A673 (cell line): ENCODE results near the gene SLC16A4. TPM values are rescaled to one million over a fixed set of nuclear protein-coding genes. Genes with fewer than 3 reads are reported as not detected.

ENCODE experiments used
- BruUV-seq: library from RNA; stranded (reverse); fragments of 400-500 nt; replicated peaks from 2 replicates; lab custom pipeline; 2021; lab: Mats Ljungman, UMichigan
- CTCF ChIA-PET: fragments of 300-600 bp; sonication (Branson Sonifier 250); formaldehyde crosslinking; loops from one replicate; lab custom pipeline; 2022; ENCODE audit warnings: antibody characterized with exemption; lab: Charles Lee
- POLR2A ChIA-PET: fragments of 300-600 bp; sonication (Branson Sonifier 250); formaldehyde crosslinking; loops from one replicate; lab custom pipeline; 2022; ENCODE audit warnings: antibody characterized with exemption; ENCODE audit not compliant: low non-redundant PET; lab: Charles Lee
- DNase-seq: peaks from one replicate; pipeline ENCODE4 v3.0.0-alpha.2; 2015; ENCODE audit warnings: low spot score
- H3K27ac ChIP-seq: fragments of 200-600 bp; sonication (generic); 2 replicates; pipeline ENCODE4 v1.5.1; 2016; ENCODE audit warnings: mixed run types, low read depth, mild to moderate bottlenecking, mixed read lengths, antibody characterized with exemption, low read length; ENCODE audit not compliant: poor library complexity, severe bottlenecking
- H3K27me3 ChIP-seq: fragments of 200-600 bp; sonication (generic); replicated peaks from 2 replicates; pipeline ENCODE4 v1.6.1; 2017; ENCODE audit warnings: mixed run types, low read depth, mild to moderate bottlenecking, mixed read lengths, antibody characterized with exemption, low read length; ENCODE audit not compliant: insufficient read depth, poor library complexity
- H3K36me3 ChIP-seq: fragments of 200-600 bp; sonication (generic); 2 replicates; pipeline ENCODE4 v1.6.1; 2016; ENCODE audit warnings: mixed run types, mild to moderate bottlenecking, mixed read lengths, antibody characterized with exemption, low read length; ENCODE audit not compliant: insufficient read depth, poor library complexity, severe bottlenecking
- H3K4me1 ChIP-seq: fragments of 200-600 bp; sonication (generic); 2 replicates; pipeline ENCODE4 v1.6.1; 2017; ENCODE audit warnings: mixed run types, mild to moderate bottlenecking, mixed read lengths, antibody characterized with exemption, low read length; ENCODE audit not compliant: insufficient read depth, poor library complexity, severe bottlenecking
- H3K4me3 ChIP-seq: fragments of 200-600 bp; sonication (generic); 2 replicates; pipeline ENCODE4 v1.5.1; 2016; ENCODE audit warnings: low read depth, mixed run types, mild to moderate bottlenecking, mixed read lengths, low read length; ENCODE audit not compliant: poor library complexity, severe bottlenecking
- H3K9me3 ChIP-seq: fragments of 200-600 bp; sonication (generic); 2 replicates; pipeline ENCODE4 v1.6.1; 2016; ENCODE audit warnings: mixed run types, low read depth, mild to moderate bottlenecking, mixed read lengths, antibody characterized with exemption, low read length; ENCODE audit not compliant: poor library complexity, severe bottlenecking
- EZH2 ChIP-seq: fragments of 200-600 bp; sonication (generic); IDR thresholded peaks from 2 replicates; pipeline ENCODE4 v1.6.1; 2017; ENCODE audit warnings: borderline replicate concordance, low read depth, mild to moderate bottlenecking, mixed read lengths, antibody characterized with exemption, low read length; ENCODE audit not compliant: poor library complexity, severe bottlenecking
- intact Hi-C: fragments of 100-400 bp; cut with micrococcal nuclease; formaldehyde crosslinking; loops from one replicate; pipeline ENCODE4 v1.10.0; 2022; ENCODE audit not compliant: unreplicated experiment
- total RNA-seq: library from RNA; stranded (reverse); gene quantifications from 2 replicates; pipeline ENCODE4 v1.2.3, GENCODE V29; 2021
- TF ChIP-seq, protein P1 (sequence below): fragments of 300-800, 200-600 bp; sonication (generic); conservative IDR thresholded peaks from 2 replicates; pipeline ENCODE4 v1.5.1; 2017; ENCODE audit warnings: low read depth, mild to moderate bottlenecking, antibody characterized with exemption, low read length, moderate library complexity, mixed read lengths

Gene SLC16A4
- total RNA-seq, 1 experiment from 2014 or later = 0.60 TPM

- Histone ChIP-seq H3K36me3 (no peaks in the 10 kb centered on the region), H3K9me3 (no peaks in the 10 kb centered on the region), H3K27me3 (no peaks in the 10 kb centered on the region), H3K4me3 (no peak overlapping the region), H3K27ac (no peak overlapping the region), H3K4me1 (no peaks in the 10 kb centered on the region)
- TF ChIP-seq, protein P1, sequence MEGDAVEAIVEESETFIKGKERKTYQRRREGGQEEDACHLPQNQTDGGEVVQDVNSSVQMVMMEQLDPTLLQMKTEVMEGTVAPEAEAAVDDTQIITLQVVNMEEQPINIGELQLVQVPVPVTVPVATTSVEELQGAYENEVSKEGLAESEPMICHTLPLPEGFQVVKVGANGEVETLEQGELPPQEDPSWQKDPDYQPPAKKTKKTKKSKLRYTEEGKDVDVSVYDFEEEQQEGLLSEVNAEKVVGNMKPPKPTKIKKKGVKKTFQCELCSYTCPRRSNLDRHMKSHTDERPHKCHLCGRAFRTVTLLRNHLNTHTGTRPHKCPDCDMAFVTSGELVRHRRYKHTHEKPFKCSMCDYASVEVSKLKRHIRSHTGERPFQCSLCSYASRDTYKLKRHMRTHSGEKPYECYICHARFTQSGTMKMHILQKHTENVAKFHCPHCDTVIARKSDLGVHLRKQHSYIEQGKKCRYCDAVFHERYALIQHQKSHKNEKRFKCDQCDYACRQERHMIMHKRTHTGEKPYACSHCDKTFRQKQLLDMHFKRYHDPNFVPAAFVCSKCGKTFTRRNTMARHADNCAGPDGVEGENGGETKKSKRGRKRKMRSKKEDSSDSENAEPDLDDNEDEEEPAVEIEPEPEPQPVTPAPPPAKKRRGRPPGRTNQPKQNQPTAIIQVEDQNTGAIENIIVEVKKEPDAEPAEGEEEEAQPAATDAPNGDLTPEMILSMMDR = no peak
- no peak for TF ChIP-seq EZH2
- intact Hi-C loops = no loop called here
- CTCF ChIA-PET = no interaction called here
- no peak for DNase-seq
- POLR2A ChIA-PET = no interaction called here
- BruUV-seq = no TSS peak
These were observed 69.0 kb downstream of the SLC16A4 start for GRCh38 chr1:110321846-110322245.

DNA sequence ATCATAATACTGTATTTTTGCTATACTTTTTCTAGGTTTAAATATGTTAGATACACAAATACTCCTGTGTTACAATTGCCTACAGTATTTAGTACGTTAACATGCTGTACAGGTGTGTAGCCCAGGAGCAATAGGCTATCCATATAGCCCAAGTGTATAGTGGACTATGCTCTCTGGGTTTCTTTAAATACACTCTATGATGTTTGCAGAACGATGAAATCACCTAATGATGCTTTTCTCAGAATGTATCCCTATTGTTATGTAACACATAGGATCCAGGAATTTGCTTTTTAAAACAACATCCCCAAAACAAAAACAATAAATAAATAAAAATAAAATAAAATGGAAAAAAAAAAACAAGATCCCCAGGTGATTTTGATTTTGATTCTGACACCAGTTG lies 69.8 kb downstream of the SLC16A4 start:
- CTCF ChIA-PET = no interaction called here
- H3K36me3 ChIP-seq = no peaks in the 10 kb centered on the region

GRCh38 chr1:110320168-110320518 lies 70.7 kb downstream of the SLC16A4 start:
- POLR2A ChIA-PET = no interaction called here
- no peak for DNase-seq
- H3K4me1 ChIP-seq = no peaks in the 10 kb centered on the region
- no peak for TF ChIP-seq EZH2
- TF ChIP-seq, protein P1 = no peak
- H3K4me3 ChIP-seq = no peak overlapping the region
- BruUV-seq = no TSS peak
- no peaks in the 10 kb centered on the region for H3K9me3 ChIP-seq
- intact Hi-C loops = no loop called here
- H3K27ac ChIP-seq = no peak overlapping the region
- no peaks in the 10 kb centered on the region for H3K36me3 ChIP-seq
- CTCF ChIA-PET = no interaction called here
- no peaks in the 10 kb centered on the region for H3K27me3 ChIP-seq

More for the DNA sequence above, 69.8 kb downstream of the SLC16A4 start:
- DNase-seq = no peak
- no TSS peak for BruUV-seq
- Histone ChIP-seq H3K4me3 (no peak overlapping the region), H3K9me3 (no peaks in the 10 kb centered on the region), H3K27me3 (no peaks in the 10 kb centered on the region), H3K27ac (no peak overlapping the region), H3K4me1 (no peaks in the 10 kb centered on the region)
- TF ChIP-seq EZH2 = no peak
- TF ChIP-seq, protein P1 = no peak
- POLR2A ChIA-PET = no interaction called here
- intact Hi-C loops = no loop called here
